DOHH2 (cell line): ENCODE results near the gene DNAJC4.

ENCODE experiments used
- H3F3A ChIP-seq: fragments of 200-600 bp; sonication (generic), shearing (Covaris generic); 2 replicates; pipeline ENCODE4 v1.6.0; 2016; ENCODE audit warnings: antibody characterized with exemption, mild to moderate bottlenecking; ENCODE audit not compliant: control insufficient read depth, insufficient read depth
- H3K27ac ChIP-seq: fragments of 200-600 bp; sonication (generic); 2 replicates; pipeline ENCODE4 v1.5.1; 2014; ENCODE audit warnings: low read depth, mild to moderate bottlenecking, low read length, moderate library complexity
- H3K27me3 ChIP-seq: fragments of 200-600 bp; sonication (generic); 2 replicates; pipeline ENCODE4 v1.6.1; 2014; ENCODE audit warnings: mild to moderate bottlenecking, low read length, mixed read lengths; ENCODE audit not compliant: control insufficient read depth
- H3K36me3 ChIP-seq: fragments of 200-600 bp; sonication (generic); 2 replicates; pipeline ENCODE4 v1.6.1; 2014; ENCODE audit warnings: mild to moderate bottlenecking, low read length, moderate library complexity, mixed read lengths; ENCODE audit not compliant: control insufficient read depth
- H3K4me1 ChIP-seq: fragments of 200-600 bp; sonication (generic); 2 replicates; pipeline ENCODE4 v1.6.1; 2014; ENCODE audit warnings: mild to moderate bottlenecking, low read length, mixed read lengths; ENCODE audit not compliant: control insufficient read depth
- H3K4me2 ChIP-seq: fragments of 200-600 bp; sonication (generic); 2 replicates; pipeline ENCODE4 v1.6.0; 2014; ENCODE audit warnings: mild to moderate bottlenecking, low read length, moderate library complexity
- H3K4me3 ChIP-seq: fragments of 200-600 bp; sonication (generic); 2 replicates; pipeline ENCODE4 v1.5.1; 2014; ENCODE audit warnings: mild to moderate bottlenecking, low read length, mixed read lengths
- H3K79me2 ChIP-seq: fragments of 200-600 bp; sonication (generic); 2 replicates; pipeline ENCODE4 v1.6.1; 2014; ENCODE audit warnings: mild to moderate bottlenecking, low read length, mixed read lengths; ENCODE audit not compliant: control insufficient read depth
- H3K9me2 ChIP-seq: fragments of 200-600 bp; sonication (generic); replicated peaks from 2 replicates; pipeline ENCODE4 v1.6.1; 2014; ENCODE audit warnings: mild to moderate bottlenecking, low read length, mixed read lengths; ENCODE audit not compliant: control insufficient read depth
- H3K9me3 ChIP-seq: fragments of 200-600 bp; sonication (generic); 2 replicates; pipeline ENCODE4 v1.6.1; 2014; ENCODE audit warnings: antibody characterized with exemption, low read length, mixed read lengths; ENCODE audit not compliant: control insufficient read depth, insufficient read depth
- H4K20me1 ChIP-seq: fragments of 200-600 bp; sonication (generic); 2 replicates; pipeline ENCODE4 v1.6.0; 2014; ENCODE audit warnings: low read depth, mild to moderate bottlenecking, antibody characterized with exemption, low read length, moderate library complexity; ENCODE audit not compliant: control insufficient read depth, insufficient read depth
- EZH2phosphoT487 ChIP-seq: fragments of 200-600 bp; sonication (generic); IDR thresholded peaks from 2 replicates; pipeline ENCODE4 v1.6.1; 2017; ENCODE audit warnings: borderline replicate concordance, mild to moderate bottlenecking, antibody characterized with exemption, low read length, moderate library complexity, mixed read lengths
- TF ChIP-seq, protein P1 (sequence below): fragments of 200-600 bp; sonication (generic); IDR thresholded peaks from one replicate; pipeline ENCODE4 v1.5.1; 2014; ENCODE audit warnings: antibody characterized with exemption, mild to moderate bottlenecking, low read depth, low read length; ENCODE audit not compliant: poor library complexity, severe bottlenecking

DNAJC4 gene

DNA sequence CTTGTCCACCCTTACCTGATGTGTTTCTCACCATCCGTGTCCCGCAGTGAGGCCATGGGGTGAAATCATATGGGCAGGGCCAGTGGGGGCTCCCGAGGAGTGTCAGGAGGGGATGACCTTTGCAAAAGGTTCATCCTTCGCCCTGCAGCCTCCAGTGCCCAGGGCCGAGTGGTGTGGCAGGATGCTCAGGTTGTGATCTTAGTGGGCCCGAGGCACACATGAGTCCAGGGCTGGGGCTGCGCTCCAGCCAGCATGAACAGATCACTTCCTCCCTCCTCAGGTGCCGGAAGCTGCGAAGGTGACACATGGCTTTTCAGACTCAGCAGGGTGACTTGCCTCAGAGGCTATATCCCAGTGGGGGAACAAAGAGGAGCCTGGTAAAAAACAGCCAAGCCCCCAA is 7.7 kb downstream of the DNAJC4 start:
- Histone ChIP-seq H3K36me3 (peaks cover 54% of the 10 kb centered on the region), H3K27me3 (no peaks in the 10 kb centered on the region), H3K9me3 (no peaks in the 10 kb centered on the region), H3K79me2 (peaks cover 34% of the 10 kb centered on the region), H3K4me2 (peak overlapping the region; percentile 92), H3F3A (peaks cover 34% of the 10 kb centered on the region), H4K20me1 (no peaks in the 10 kb centered on the region; the same call in 1 of the 2 replicates), H3K4me1 (peaks cover 71% of the 10 kb centered on the region), H3K9me2 (no peaks in the 10 kb centered on the region), H3K27ac (peak overlapping the region; percentile 97), H3K4me3 (peak overlapping the region; percentile 99)
- TF ChIP-seq, protein P1, sequence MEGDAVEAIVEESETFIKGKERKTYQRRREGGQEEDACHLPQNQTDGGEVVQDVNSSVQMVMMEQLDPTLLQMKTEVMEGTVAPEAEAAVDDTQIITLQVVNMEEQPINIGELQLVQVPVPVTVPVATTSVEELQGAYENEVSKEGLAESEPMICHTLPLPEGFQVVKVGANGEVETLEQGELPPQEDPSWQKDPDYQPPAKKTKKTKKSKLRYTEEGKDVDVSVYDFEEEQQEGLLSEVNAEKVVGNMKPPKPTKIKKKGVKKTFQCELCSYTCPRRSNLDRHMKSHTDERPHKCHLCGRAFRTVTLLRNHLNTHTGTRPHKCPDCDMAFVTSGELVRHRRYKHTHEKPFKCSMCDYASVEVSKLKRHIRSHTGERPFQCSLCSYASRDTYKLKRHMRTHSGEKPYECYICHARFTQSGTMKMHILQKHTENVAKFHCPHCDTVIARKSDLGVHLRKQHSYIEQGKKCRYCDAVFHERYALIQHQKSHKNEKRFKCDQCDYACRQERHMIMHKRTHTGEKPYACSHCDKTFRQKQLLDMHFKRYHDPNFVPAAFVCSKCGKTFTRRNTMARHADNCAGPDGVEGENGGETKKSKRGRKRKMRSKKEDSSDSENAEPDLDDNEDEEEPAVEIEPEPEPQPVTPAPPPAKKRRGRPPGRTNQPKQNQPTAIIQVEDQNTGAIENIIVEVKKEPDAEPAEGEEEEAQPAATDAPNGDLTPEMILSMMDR: no peak
- TF ChIP-seq EZH2phosphoT487: no peak

DNA sequence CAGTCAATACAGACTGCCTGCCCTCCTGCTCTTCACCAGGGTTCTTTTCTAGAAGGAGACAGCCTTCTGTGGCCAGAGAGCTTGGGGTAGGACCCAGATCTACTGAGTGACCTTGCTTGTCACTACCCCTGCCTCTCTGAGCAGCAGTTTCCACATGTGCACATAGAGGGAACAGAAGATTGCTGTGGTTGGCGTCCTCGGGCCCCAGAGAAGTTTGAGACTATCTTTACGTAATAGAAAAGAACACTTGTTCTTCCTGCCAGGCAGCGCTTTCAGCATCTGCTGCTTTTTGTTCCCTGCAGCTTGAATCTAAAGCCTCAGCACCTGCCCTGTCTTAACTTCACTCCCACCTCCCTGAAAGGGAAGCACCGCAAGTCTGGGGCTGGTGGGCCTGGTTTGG is 8.7 kb downstream of the DNAJC4 start:
- Histone ChIP-seq H3K79me2 (peaks cover 41% of the 10 kb centered on the region), H3F3A (peaks cover 35% of the 10 kb centered on the region), H3K4me3 (peak overlapping the region; percentile 99), H3K27me3 (no peaks in the 10 kb centered on the region), H3K27ac (peak overlapping the region; percentile 97), H3K36me3 (peaks cover 63% of the 10 kb centered on the region), H3K4me1 (peaks cover 73% of the 10 kb centered on the region), H4K20me1 (no peaks in the 10 kb centered on the region; the same call in 1 of the 2 replicates), H3K4me2 (peak overlapping the region; percentile 92), H3K9me2 (no peaks in the 10 kb centered on the region), H3K9me3 (no peaks in the 10 kb centered on the region)
- no peak for TF ChIP-seq EZH2phosphoT487
- TF ChIP-seq, protein P1: no peak

DNA sequence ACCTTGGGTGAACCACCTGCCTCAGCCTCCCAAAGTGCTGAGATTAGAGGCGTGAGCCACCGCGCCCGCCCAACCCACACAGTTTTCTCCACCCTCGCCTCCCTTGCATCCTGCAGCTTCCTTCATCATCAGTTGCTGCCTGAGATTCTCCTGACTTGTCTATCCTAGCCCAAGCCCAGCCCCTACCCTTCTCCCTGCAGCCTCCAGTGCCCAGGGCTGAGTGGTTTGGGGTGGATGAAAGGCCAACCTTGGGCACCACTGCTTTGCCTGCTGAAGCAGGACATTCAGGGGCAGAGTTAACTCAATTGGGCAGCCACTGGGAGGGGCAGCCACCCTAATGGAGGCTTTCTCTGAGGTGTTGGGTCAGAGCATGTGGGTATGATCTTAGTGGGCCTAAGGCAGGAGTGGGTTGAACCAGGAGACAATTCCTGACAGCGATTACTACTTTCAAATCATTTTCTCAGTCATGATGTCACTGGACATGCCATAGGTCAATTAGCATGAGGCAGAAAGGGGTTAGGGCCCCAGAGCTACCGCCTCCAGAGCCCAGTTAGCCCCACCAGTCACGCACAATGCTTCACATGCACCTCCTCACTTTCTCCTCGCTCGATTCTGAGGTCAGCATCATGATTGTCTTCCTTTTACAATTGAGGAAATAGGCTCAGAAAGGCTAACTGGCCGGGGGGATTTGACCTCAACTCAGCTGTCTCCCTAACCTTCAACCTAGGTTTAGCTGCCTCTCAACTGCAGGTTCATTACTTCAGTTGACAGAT is 9.5 kb downstream of the DNAJC4 start:
- Histone ChIP-seq H3K27ac (peak overlapping the region; percentile 97), H3K36me3 (peaks cover 71% of the 10 kb centered on the region)

More for the DNA sequence above, 9.5 kb downstream of the DNAJC4 start:
- Histone ChIP-seq H3K4me2 (peak overlapping the region; percentile 92), H3K27me3 (no peaks in the 10 kb centered on the region), H3K9me2 (no peaks in the 10 kb centered on the region), H3K9me3 (no peaks in the 10 kb centered on the region), H3K79me2 (peaks cover 46% of the 10 kb centered on the region), H4K20me1 (no peaks in the 10 kb centered on the region; the same call in 1 of the 2 replicates), H3F3A (peaks cover 40% of the 10 kb centered on the region), H3K4me1 (peaks cover 76% of the 10 kb centered on the region), H3K4me3 (peak overlapping the region; percentile 99)
- TF ChIP-seq EZH2phosphoT487: no peak
- TF ChIP-seq, protein P1: no peak
